Epidermal melanocyte (primary cell): Measurements from ENCODE around the gene WNT3.
"Not testable (repeated sequence)": the region's sequence is repeated elsewhere in the genome, so short reads cannot be mapped to it uniquely, and the experiment has no call there.

Experiments
- DNase-seq: peaks from one replicate; pipeline ENCODE4 v3.0.0; 2011; ENCODE audit warnings: low spot score; ENCODE audit not compliant: insufficient read length

Gene WNT3

GRCh38 chr17:46818316-46818928 is at the start of gene WNT3:
Gene WNT3 (minus strand): TSS chr17:46818692. CDS start chr17:46818597, 95 bp downstream.
- DNase-seq, result no peak

DNA sequence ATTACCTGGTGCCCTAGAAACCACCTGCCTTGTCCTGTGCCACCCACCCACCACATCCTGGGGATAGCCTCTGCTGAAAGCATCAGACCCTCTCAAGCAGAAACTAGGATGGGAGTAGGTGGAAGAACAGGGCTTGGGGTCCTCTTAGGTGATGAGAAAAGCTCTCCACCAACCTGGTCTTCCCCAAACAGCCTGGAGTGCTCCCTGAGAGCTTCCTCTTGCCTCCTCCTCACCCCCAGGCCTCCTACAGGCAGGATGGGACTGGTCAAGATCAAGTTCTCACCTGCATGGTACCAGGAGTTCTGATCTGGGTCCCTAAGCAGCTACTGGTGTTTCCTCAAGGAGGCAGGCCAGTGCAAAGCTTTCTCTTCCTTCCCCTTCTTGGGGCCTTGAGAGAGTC is 48.3 kb upstream of the WNT3 start:
- no peak for DNase-seq

- DNase-seq, result no peak
Measured at GRCh38 chr17:46866325-46866724, 47.8 kb upstream of the WNT3 start.

GRCh38 chr17:46865100-46865499 is 46.6 kb upstream of the WNT3 start:
- DNase-seq, result no peak

DNA sequence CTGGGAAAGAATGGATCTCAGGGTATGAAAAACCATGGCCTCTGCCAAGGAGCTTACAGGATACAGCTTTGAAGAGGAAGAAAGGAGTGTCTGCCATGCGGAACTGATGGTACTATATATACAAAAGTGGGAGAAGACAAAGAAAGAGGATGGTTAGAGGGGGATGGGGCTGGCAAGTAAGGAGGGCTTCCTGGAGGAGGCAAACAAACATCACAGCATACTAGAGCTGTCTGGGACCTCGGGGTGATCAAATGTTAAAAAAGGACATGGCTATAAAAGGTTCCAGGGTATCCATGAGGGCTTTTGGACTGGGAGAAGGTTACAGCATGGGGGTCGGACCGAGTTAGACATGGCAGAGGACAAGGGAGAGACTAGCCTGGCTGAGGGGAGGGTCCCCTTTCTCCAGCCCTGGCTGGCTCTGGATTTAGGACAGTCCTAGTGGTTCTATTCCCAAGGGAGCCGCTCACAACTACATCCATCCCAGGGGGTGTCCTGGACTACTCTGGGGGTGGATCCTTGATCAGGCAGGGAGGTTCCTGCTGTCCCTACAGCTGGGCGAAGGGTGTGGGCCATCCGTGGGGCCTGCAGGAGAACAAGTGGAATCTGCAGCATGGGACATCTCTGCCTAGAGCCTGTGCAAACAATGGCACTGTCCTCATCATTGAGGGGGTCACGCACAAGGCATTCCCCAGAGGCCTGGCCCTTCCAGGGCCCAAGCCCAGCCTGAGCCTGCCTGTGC is 45.1 kb upstream of the WNT3 start:
- no peak for DNase-seq

GRCh38 chr17:46862949-46863348 is 44.5 kb upstream of the WNT3 start:
- DNase-seq, result no peak

GRCh38 chr17:46859996-46860395 is 41.5 kb upstream of the WNT3 start:
- DNase-seq, result no peak

DNA sequence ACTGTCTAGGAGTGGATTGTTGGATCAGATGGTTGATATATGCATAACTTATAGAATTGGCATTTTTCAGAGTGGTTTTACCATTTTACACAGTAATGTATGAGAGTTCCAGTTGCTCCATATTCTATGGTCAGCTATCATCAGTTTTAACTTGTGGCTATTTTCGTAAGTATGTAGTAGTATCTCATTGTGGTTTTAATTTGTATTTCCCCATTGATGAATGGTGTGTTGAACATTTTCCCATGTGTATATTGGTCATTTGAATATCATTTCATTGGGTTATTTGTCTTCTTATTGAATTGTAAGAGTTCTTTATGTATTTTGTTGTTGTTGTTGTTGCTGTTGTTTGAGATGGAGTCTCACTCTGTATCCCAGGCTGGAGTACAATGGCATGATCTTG is 39.1 kb upstream of the WNT3 start:
- no peak for DNase-seq

GRCh38 chr17:46854948-46855347 is 36.5 kb upstream of the WNT3 start:
- DNase-seq, result no peak

DNA sequence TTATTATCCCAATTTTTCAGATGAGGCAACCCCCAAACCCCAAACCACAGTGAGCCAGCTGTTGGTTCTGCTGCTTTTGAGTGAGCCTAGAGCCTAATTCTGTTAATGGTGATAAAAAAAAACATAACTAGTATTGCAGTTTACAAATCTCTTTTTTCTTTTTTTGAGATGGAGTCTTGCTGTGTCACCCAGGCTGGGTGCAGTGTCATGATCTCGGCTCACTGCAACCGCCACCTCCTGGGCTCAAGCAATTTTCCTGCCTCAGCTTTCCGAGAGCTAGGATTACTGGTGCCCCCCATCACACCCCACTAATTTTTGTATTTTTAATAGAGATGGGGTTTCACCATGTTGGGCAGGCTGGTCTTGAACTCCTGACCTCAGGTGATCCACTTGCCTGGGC is 36.0 kb upstream of the WNT3 start:
- DNase-seq, result no peak

- no peak for DNase-seq
Measured at GRCh38 chr17:46853896-46854444, 35.5 kb upstream of the WNT3 start.

DNA sequence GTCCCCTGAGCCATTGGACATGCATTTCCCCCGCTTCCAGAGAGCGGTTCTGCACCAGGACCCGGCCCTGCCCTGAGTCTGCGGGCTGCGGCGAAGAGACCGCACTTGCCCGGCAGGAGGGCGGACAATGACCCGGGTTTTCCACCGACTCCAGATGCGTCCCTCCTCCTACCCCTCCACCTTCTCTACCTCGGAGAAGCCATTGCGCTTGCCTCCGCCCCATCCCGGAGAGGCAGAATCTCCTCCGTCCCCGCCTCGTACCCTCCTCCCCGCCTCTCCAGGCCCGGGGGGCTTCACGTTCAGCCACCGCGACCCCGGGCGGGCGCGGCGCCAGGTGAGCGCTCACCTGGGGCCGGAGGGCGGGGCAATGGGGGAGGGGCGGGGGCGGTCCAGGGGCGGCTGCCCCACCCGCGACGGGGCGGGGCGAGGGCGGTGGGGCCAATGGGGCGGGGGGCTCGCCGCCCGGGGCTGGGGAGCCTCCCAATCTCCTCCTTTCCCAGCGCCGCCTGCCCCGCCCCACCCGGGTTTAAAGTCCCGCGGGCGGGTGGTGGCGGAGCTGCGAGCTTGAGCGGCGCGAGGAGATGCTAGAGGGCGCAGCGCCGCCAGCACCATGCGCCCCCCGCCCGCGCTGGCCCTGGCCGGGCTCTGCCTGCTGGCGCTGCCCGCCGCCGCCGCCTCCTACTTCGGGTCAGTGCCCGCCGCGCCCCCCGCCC is 32.7 kb upstream of the WNT3 start, which contains the start of gene WNT9B:
Gene WNT9B (plus strand): TSS at position 555 of the 713 bp plus-strand sequence. CDS start 56 bp downstream, at position 611.
- DNase-seq, result no peak

DNA sequence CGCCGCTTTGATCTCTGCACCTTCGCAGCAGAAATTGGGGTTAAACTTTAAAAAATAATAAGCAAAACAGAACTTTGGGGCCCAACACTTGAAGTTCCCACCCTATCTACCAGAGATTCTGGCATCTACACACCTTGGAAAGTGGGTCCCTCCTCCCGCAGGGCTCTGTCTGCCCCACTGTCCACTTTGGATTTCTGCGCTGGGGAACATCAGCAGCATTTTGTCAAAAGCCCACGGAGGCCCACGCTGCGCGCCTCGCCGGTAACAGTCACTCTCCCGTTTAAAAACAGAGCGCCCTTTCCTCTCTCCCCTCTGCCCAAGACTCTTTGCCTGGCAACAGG is 32.2 kb upstream of the WNT3 start:
- DNase-seq, result no peak

GRCh38 chr17:46848534-46848933 is 30.0 kb upstream of the WNT3 start:
- no peak for DNase-seq

DNA sequence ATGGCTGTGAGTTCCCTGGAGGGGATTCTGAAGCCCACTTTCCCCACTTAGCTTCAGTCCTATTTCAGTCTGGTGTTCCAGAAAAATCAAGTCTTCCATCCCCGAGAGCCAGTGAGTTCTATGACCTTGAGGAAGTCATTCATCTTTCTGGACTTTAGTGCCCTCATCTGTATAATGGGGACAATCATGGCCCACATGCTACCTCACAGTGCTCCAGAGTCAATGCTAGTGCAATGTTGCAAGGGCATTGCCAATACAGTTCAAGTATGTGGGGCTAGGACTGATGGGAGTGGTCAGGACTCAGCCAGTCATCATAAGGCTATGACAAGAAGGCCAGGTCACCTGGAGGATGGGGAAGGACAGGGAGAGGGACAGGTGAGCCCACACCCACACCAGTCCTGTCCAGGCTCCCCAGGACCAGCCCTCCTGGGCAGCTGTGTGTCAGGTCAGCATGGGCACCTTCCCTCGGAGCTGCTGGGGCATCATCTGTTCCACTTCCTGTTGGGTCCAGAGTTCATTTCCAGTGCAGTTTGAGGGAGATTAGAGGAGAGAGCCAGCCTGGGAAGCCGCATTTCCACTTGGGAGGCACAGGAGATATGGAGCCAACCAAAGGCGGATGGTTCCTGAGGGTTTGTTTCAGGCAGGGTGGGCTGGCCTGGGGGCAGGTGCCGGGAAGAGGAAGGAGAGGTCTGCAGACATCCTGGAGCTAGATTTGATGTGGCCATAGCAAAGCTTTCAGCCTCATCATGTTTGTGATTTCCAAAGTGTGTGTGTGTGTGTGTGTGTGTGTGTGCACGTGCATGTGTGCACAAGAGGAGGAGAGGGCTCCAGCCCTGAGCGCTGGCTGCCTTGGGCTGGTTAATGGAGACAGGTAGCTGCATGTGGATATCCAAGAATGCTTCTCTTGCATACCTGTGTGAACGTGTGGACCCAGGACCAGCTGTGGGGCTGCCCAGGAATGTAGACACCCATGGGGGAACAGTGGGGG is 29.0 kb upstream of the WNT3 start:
- DNase-seq, result no peak

DNA sequence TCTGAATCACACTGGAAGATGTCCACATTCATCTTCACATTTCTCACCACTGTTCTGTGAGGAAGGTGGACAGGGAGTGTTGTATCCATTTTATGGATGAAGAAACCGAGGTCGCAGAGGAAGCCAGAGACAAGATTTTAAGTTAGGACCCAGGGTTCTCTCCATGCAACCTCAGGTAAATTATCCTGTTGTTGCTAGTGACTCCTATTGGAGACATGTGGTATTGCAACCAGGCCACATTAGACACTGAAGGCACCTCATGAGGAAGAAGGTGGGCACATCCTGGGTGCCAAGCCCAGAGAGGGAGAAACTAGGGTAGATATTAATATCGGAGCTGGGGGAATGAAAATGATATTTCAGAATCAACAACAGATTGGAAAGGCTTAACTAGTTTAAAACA is 24.3 kb upstream of the WNT3 start:
- no peak for DNase-seq

DNA sequence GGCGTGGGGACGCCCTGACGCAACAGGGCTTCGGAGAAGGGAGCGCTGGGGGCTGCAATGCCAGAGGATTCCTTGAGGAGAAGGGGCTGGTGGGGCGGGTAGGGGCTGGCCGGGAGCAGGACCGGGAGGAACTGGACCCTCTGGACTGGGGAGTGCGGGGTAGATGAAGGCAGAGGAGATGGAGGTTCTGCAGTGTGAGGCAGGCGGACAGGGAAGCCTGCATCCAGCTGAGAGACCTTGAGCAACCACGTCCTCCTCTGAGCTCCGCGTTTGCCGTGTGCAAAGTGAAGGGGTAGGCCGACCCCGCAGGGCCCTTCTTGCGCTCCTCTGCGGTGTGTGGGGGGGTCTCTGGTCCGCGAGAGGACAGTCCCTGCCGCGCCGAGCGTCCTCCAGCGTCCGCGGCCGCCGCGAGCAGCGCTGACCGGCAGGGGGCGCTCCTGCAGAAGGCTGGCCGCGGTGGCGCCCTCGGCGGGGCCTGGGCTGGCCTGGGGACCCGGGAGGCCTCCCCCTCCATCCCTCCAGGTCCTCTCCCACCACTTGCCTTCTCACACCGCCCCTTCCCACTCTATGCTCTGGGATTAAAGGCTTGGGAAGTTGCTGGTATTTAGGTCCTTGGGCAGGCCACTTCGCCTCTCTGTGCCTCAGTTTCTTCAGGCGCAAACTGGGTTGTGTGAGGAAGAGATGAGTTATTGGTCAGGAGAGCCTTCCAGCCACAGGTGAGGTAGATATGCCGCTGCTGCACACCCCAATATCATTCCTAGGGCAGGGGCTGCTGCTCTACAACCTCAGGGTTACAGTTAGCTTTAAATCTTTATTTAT is 23.3 kb upstream of the WNT3 start:
- DNase-seq, result no peak

DNA sequence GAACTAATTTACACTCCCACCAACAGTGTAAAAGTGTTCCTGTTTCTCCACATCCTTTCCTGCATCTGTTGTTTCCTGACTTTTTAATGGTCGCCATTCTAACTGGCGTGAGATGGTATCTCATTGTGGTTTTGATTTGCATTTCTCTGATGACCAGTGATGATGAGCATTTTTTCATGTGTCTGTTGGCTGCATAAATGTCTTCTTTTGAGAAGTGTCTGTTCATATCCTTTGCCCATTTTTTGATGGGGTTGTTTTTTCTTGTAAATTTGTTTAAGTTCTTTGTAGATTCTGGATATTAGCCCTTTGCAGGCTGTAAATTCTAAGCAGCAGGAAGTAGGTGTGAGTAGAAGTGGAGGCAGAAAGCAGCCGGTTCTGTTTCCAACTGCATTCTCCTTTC is 22.1 kb upstream of the WNT3 start:
- DNase-seq, result not testable (repeated sequence)

- no peak for DNase-seq
Measured at GRCh38 chr17:46839211-46839610, 20.7 kb upstream of the WNT3 start.

DNA sequence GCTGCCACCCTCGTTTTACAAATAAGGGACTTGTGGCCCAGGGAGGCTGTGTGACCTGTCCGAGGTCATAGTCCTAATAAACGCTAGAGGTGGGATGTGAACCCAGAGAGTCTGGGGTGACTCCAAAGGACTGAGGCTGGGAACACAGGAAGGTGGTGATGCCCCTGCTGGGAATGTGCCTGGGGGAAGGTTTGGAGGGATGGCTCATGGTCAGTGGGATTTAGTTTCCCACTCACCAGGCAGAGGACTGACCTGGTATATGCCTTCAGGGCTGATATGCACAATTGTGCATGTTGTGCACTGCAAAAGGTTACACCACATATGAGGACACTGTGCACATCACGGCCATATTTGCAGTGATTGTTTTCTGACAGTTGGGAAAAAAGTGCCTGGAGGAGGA is 19.0 kb upstream of the WNT3 start:
- no peak for DNase-seq
